Measurements from ENCODE around the gene SMTN. TPM values are rescaled to one million over a fixed set of nuclear protein-coding genes. Genes with fewer than 3 reads are reported as not detected.
"Not testable (repeated sequence)": the region's sequence is repeated elsewhere in the genome, so short reads cannot be mapped to it uniquely, and the experiment has no call there.

The SMTN gene
- total RNA-seq, 1 donor = 94.1 TPM

DNA sequence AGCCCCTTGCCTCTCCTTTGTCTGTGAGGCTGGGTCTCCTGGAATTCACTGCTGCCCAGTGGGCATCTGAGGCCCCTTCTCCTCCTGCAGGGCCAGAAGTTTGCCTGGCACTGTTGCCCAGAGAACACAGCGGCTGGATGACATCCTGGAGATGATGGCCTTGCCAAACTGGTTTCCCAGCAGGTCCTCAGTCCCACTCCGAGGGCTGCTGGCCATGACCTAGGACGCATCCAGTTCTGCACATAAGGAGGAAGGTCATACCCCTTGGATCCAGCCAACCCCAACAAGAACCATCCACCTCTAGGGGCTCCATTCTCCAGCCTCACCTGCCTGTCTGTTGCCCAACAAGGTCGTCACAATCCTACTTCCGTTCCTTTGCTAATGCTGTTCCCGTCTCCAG, 3.4 kb upstream of the SMTN start:
- DNase-seq (ENCODE audit: low read depth) = no peak
- H3K4me3 ChIP-seq (ENCODE audit: low read depth, low read length) = no peak overlapping the region
- TF ChIP-seq, protein P1, sequence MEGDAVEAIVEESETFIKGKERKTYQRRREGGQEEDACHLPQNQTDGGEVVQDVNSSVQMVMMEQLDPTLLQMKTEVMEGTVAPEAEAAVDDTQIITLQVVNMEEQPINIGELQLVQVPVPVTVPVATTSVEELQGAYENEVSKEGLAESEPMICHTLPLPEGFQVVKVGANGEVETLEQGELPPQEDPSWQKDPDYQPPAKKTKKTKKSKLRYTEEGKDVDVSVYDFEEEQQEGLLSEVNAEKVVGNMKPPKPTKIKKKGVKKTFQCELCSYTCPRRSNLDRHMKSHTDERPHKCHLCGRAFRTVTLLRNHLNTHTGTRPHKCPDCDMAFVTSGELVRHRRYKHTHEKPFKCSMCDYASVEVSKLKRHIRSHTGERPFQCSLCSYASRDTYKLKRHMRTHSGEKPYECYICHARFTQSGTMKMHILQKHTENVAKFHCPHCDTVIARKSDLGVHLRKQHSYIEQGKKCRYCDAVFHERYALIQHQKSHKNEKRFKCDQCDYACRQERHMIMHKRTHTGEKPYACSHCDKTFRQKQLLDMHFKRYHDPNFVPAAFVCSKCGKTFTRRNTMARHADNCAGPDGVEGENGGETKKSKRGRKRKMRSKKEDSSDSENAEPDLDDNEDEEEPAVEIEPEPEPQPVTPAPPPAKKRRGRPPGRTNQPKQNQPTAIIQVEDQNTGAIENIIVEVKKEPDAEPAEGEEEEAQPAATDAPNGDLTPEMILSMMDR (IDR thresholded peaks at IDR 0.05; ENCODE audit: insufficient read depth, low read depth, low read length) = no peak

DNA sequence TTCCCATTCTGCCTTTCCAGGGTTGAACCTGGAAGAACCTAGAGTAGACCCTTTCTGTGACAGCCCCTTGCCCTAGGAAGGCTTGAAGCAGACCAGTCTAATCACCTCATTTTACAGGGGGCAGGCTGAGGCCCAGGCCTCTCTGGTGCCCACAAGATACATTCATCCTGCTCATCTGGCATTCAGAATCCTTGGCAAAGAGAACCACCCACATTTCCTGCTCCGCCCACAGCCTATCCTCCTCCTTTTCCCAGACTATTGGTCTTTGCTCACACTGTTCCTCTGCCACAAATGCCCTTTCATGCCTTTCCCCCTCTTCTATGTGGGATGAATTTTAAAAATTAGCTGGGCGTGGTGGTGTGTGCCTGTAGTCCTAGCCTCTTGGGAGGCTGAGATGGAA, 2.7 kb upstream of the SMTN start:
- not testable (repeated sequence) for H3K4me3 ChIP-seq (ENCODE audit: low read depth, low read length)
- peak; percentile 28 for DNase-seq (ENCODE audit: low read depth)

DNA sequence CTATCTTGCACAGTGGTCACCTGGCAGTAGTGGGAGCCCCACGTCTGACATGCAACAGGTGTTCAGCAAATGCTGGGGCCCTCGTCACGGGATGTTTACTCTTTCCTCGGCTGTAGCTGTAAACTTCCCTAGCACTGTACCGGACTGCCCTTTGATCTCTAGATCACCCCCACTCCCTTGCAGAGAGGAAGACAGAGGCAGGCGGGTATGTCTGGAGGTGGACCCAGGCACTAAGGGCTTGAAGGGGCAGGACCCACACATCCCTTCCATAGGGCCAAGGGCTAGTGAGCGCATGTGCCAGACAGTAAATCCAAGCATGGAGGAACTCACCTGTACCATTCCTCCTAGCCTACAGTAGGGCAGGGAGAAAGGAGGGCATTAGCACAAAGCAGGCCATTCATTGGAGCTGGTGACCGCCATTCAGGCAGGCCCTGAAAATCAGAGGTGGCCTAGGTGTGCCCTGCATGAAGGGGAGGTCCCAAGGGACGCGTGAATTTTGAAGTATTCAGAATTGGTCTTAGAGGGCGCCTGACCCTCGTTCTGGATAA, 1.9 kb upstream of the SMTN start:
- DNase-seq (ENCODE audit: low read depth) = no peak
- H3K4me3 ChIP-seq (ENCODE audit: low read depth, low read length) = no peak overlapping the region
- TF ChIP-seq, protein P1 (IDR thresholded peaks at IDR 0.05; ENCODE audit: insufficient read depth, low read depth, low read length) = no peak

DNA sequence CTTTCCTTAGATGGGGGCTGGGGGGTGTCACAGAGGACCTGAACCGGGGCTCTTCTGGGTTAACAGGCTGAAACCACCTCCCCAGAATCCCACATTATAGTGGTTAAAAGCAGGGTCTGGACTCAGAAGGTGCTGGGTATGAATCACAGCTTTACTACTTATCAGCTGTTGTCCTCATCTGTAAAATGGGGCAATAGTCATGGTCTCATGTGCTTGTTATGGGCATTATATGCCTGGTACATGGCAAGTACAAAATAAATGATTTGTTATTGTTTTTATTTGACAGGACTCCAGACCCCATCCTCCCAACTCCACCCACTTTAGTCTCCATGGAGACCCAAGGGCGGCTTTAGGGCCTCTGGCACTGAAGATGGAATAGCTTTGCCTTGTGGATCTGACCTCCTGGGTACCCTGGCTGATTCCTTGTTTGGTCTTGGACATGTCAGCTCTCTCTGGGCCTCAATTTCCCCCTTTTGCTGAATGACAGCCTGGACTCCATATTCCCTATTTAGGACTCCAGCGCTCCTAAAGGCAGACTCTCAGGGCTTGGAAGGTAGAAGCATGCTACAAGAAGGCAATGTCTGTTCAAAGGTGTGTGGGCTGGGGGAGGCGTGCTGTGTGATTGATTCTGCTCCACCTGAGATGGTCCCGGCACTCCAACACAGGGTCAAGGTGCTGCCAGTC, 812 bp upstream of the SMTN start:
- H3K4me3 ChIP-seq (ENCODE audit: low read depth, low read length) = peak overlapping the region; percentile 76
- no peak for DNase-seq (ENCODE audit: low read depth)
- TF ChIP-seq, protein P1 (IDR thresholded peaks at IDR 0.05; ENCODE audit: insufficient read depth, low read depth, low read length) = no peak

DNA sequence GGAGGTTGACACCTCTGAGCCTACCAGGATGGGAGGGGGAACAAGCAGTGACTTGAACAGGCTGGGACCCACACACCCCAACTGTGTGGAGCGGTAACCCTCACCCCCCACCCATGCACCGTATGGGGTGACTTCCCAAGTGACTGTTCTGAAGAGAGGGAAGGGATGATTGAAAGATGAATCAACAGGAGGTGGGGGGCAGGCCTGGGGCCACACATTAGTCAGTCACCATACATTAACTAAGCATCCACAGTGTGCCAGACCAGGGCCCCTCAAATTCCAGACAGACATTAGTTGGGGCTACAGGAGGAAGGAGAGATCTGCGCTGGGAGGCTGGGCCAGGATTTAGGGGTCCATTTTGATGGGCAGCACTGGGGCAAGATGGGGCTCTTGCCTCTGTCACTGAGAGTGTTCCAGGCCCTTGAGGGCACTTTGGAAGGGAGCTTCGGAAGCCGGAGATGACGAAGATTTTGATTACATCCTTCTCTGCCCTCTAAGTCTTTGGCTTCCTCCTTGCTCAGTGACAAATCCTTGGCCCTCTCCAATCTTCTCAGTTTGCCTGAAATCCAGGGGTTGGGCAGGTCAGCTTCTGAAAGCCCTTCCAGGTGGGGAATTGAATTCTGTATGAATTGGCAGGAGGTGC, 966 bp downstream of the SMTN start:
- peak; percentile 33 for DNase-seq (ENCODE audit: low read depth)
- H3K4me3 ChIP-seq (ENCODE audit: low read depth, low read length) = peak overlapping the region; percentile 76
- TF ChIP-seq, protein P1 (IDR thresholded peaks at IDR 0.05; ENCODE audit: insufficient read depth, low read depth, low read length) = no peak

DNA sequence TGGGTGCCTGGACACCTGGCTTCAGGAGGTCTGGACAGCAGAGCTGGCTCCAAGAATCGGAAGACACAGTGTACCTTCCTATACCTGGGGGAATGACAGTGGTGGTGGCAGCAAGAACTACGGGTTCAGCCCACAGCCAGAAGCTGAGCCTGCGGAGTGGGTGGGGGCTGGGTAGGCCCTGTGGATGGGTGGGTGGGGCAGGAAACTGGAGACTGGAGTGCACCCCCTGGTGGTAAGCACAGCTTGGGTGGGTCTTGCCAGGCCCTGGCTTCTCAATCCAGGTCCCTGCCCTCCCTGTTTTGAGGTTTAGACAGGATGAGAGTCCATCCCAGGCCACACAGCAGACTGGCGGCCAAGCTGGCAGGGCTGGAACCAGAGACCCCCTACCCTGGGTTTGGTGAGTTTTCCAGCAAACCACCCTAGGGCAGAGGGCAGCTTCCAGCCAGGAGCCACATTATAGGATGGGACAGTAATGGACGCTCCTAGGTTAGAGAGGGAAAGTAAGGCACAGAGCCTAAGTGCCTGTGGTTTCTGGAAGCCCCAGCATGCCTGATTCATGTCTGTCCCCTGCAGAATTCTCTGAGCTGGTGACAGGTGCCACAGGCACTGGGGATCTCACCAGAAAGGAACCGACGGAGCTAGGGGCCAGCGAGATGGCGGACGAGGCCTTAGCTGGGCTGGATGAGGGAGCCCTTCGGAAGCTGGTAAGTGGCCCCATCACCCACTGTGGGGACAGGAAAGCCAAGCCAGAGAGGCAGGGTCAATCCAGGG, 1.7 kb downstream of the SMTN start:
- peak; percentile 81 for DNase-seq (ENCODE audit: low read depth)
- H3K4me3 ChIP-seq (ENCODE audit: low read depth, low read length) = peak overlapping the region; percentile 76
- TF ChIP-seq, protein P1 (IDR thresholded peaks at IDR 0.05; ENCODE audit: insufficient read depth, low read depth, low read length) = peak; percentile 69

DNA sequence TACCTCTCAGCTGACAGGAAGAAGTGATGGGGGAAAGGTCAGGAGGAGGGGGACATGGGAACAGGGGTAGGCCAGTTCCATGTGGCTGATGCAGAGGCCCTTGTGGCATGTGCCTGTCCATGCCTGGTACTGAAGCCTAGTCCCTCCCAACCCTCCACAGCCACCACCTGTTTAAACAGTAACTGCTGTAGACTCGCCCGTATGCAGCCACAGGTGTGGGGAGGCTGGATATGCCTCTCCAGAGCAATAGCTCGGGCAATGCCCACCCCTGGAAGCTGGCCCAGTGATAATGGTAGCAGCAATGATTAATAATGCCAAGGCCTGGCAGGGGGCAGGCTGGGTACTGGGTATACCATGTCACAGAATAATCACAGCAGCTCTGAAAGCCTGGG, 2.3 kb downstream of the SMTN start:
- peak overlapping the region; percentile 76 for H3K4me3 ChIP-seq (ENCODE audit: low read depth, low read length)
- DNase-seq (ENCODE audit: low read depth) = no peak
- TF ChIP-seq, protein P1 (IDR thresholded peaks at IDR 0.05; ENCODE audit: insufficient read depth, low read depth, low read length) = no peak
